Endothelial cell of umbilical vein (primary cell): ENCODE results near the gene FGD5.

Source experiments
- CTCF ChIP-seq, 2 donors: IDR thresholded peaks; 1 replicate in 1 of 2; 2 replicates in 1 of 2; pipeline ENCODE4 v1.5.1; 2011; ENCODE audit warnings: low read length in 2 of 2, mild to moderate bottlenecking in 2 of 2, moderate library complexity in 2 of 2, control low read depth in 1 of 2, inconsistent platforms in 1 of 2, low read depth in 1 of 2; ENCODE audit not compliant: insufficient read depth in 1 of 2; ENCODE audit errors: extremely low read depth in 1 of 2
- EZH2 ChIP-seq: IDR thresholded peaks from 2 replicates; pipeline ENCODE4 v1.6.1; 2012; ENCODE audit warnings: borderline replicate concordance, low read depth, mild to moderate bottlenecking, moderate library complexity, low read length, inconsistent platforms; ENCODE audit not compliant: severe bottlenecking
- FOS ChIP-seq: IDR thresholded peaks from 2 replicates; pipeline ENCODE4 v1.6.1; 2011; ENCODE audit warnings: mild to moderate bottlenecking, low read length, moderate library complexity, borderline replicate concordance; ENCODE audit not compliant: insufficient read depth
- GATA2 ChIP-seq: IDR thresholded peaks from 2 replicates; pipeline ENCODE4 v1.7.0; 2011; ENCODE audit warnings: low read depth, mild to moderate bottlenecking, moderate library complexity, mixed read lengths, low read length; ENCODE audit not compliant: insufficient read length, insufficient read depth
- JUN ChIP-seq: IDR thresholded peaks from 2 replicates; pipeline ENCODE4 v1.6.1; 2011; ENCODE audit warnings: borderline replicate concordance, low read depth; ENCODE audit not compliant: insufficient read length, insufficient read depth
- MYC ChIP-seq: IDR thresholded peaks from one replicate; pipeline ENCODE4 v1.6.1; 2011; ENCODE audit warnings: mild to moderate bottlenecking, low read depth, low read length
- POLR2A ChIP-seq: IDR thresholded peaks from 2 replicates; pipeline ENCODE4 v1.6.1; 2012; ENCODE audit warnings: low read depth, mild to moderate bottlenecking, control low read depth, low read length
- POLR2AphosphoS5 ChIP-seq: IDR thresholded peaks from 2 replicates; pipeline ENCODE4 v1.6.1; 2012; ENCODE audit warnings: low read depth, mild to moderate bottlenecking, control low read depth, low read length, moderate library complexity; ENCODE audit not compliant: insufficient read depth

- TF ChIP-seq POLR2A (no peak), FOS (no peak), CTCF (IDR thresholded peaks at IDR 0.05; ENCODE audit: extremely low read depth in 1 of 2, insufficient read depth in 1 of 2, low read depth in 1 of 2, low read length in 2 of 2) (no peak), EZH2 (no peak), JUN (no peak), MYC (no peak), GATA2 (no peak), POLR2AphosphoS5 (no peak)
These were observed 4.1 kb downstream of the FGD5 start for GRCh38 chr3:14822670-14823390.
